Fibroblast of lung (primary cell): ENCODE data around the gene ITSN1. TPM values are rescaled to one million over a fixed set of nuclear protein-coding genes. Genes with fewer than 3 reads are reported as not detected.

Experiments
- DNase-seq, 2 donors: peaks; one replicate each; pipeline versions ENCODE4 v3.0.0 to v3.0.0-alpha.2; 2010; ENCODE audit warnings: low read depth in 2 of 2
- H2AFZ ChIP-seq: 2 replicates; pipeline ENCODE4 v1.5.1; 2012; ENCODE audit warnings: low read length, control low read depth, inconsistent platforms
- H3K27ac ChIP-seq: 2 replicates; pipeline ENCODE4 v1.5.1; 2011; ENCODE audit warnings: low read length, control low read depth; ENCODE audit not compliant: insufficient read depth
- H3K27me3 ChIP-seq: 2 replicates; pipeline ENCODE4 v1.5.1; 2011; ENCODE audit warnings: mild to moderate bottlenecking, low read length; ENCODE audit not compliant: control insufficient read depth, insufficient read depth
- H3K36me3 ChIP-seq: 2 replicates; pipeline ENCODE4 v1.5.1; 2011; ENCODE audit warnings: low read length; ENCODE audit not compliant: control insufficient read depth, insufficient read depth
- H3K4me1 ChIP-seq: 2 replicates; pipeline ENCODE4 v1.5.1; 2011; ENCODE audit warnings: low read length; ENCODE audit not compliant: control insufficient read depth, insufficient read depth; ENCODE audit errors: extremely low read depth
- H3K4me2 ChIP-seq: 2 replicates; pipeline ENCODE4 v1.5.1; 2011; ENCODE audit warnings: low read length, control low read depth; ENCODE audit not compliant: insufficient read depth; ENCODE audit errors: extremely low read depth
- H3K4me3 ChIP-seq, 4 experiments: fragments of 200-600 bp in 1 of 4; sonication (generic) in 1 of 4; replicated peaks in 1 of 4; 2 replicates each; pipeline ENCODE4 v1.5.1; 2011 to 2016; ENCODE audit warnings: low read length in 4 of 4, low read depth in 3 of 4, mild to moderate bottlenecking in 3 of 4, control low read depth in 2 of 4, inconsistent platforms in 1 of 4, mixed read lengths in 1 of 4; ENCODE audit not compliant: insufficient read depth in 1 of 4; ENCODE audit errors: control extremely low read depth in 1 of 4
- H3K79me2 ChIP-seq: 2 replicates; pipeline ENCODE4 v1.5.1; 2012; ENCODE audit warnings: mild to moderate bottlenecking, low read length, inconsistent platforms; ENCODE audit not compliant: control insufficient read depth, insufficient read depth
- H3K9ac ChIP-seq: 2 replicates; pipeline ENCODE4 v1.5.1; 2011; ENCODE audit warnings: mild to moderate bottlenecking, low read length, control low read depth; ENCODE audit not compliant: insufficient read depth
- H3K9me3 ChIP-seq: 2 replicates; pipeline ENCODE4 v1.5.1; 2012; ENCODE audit warnings: low read depth, low read length; ENCODE audit not compliant: control insufficient read depth, insufficient read depth
- H4K20me1 ChIP-seq: 2 replicates; pipeline ENCODE4 v1.5.1; 2011; ENCODE audit warnings: low read length; ENCODE audit not compliant: control insufficient read depth, insufficient read depth; ENCODE audit errors: extremely low read depth
- EZH2 ChIP-seq: IDR thresholded peaks from 2 replicates; pipeline ENCODE4 v1.5.1; 2012; ENCODE audit warnings: low read length, control low read depth, mild to moderate bottlenecking; ENCODE audit errors: missing control alignments
- polyA plus RNA-seq, 2 donors: library from polyadenylated mRNA; depleted of rRNA in 1 of 2; stranded (reverse) in 1 of 2; unstranded in 1 of 2; fragments of >200 nt; gene quantifications; 2 replicates each; pipeline ENCODE4 v1.2.1, GENCODE V29; 2011 to 2012; ENCODE audit warnings: missing spikeins in 1 of 2
- total RNA-seq: library from RNA; depleted of rRNA; stranded (reverse); fragments of >200 nt; gene quantifications from 2 replicates; pipeline ENCODE4 v1.2.1, GENCODE V29; 2014
- TF ChIP-seq, protein P1 (sequence below), 2 donors: IDR thresholded peaks in 1 of 2; conservative IDR thresholded peaks in 1 of 2; 1 replicate in 1 of 2; 2 replicates in 1 of 2; pipeline ENCODE4 v1.5.1; 2011 to 2012; ENCODE audit warnings: low read length in 2 of 2, control low read depth in 1 of 2, inconsistent platforms in 1 of 2, low read depth in 1 of 2, mild to moderate bottlenecking in 1 of 2

The ITSN1 gene
- total and polyA plus RNA-seq, 2 donors (not counting 1 experiment from before 2014, with no cell fraction given), result 34.7 to 63.1 TPM

DNA sequence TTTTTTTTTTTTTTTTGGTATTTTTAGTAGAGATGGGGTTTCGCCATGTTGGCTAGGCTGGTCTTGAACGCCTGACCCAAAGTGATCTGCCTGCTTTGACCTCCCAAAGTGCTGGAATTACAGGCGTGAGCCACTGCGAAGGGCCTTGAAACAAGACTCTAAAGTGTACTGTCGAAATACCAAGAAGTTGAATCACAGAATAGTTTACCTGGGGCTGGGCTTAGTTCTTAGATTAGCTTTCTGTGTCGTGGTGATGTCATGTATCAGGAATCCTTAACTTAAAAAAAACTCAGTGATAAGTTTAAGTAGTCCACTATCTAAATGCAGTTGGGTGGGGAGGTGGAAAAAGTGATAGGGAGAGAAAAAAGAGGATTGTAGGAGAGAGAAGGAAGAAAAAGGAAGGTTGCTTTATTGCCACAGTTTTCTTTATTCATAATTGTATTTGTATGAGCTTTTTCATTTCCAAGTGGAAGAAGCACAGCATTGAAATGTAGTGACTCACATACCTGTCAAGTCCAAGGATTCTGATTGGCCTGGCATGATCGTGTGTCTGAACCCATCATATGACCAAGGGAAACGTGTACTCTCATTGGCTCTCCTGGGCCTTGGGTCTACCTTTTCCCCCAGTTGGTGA lies 13.4 kb downstream of the ITSN1 start:
- Histone ChIP-seq H3K79me2 (peaks cover 59% of the 10 kb centered on the region), H3K27me3 (no peaks in the 10 kb centered on the region), H3K9me3 (no peaks in the 10 kb centered on the region), H3K36me3 (no peaks in the 10 kb centered on the region), H3K27ac (peak overlapping the region; percentile 38), H4K20me1 (no peaks in the 10 kb centered on the region), H3K9ac (no peak overlapping the region), H3K4me1 (peaks cover 13% of the 10 kb centered on the region), H2AFZ (no peak overlapping the region), H3K4me2 (peak overlapping the region; percentile 17), H3K4me3 (no peak overlapping the region)
- DNase-seq, result peak; percentile 72 to 98
- TF ChIP-seq EZH2, result no peak
- TF ChIP-seq, protein P1, sequence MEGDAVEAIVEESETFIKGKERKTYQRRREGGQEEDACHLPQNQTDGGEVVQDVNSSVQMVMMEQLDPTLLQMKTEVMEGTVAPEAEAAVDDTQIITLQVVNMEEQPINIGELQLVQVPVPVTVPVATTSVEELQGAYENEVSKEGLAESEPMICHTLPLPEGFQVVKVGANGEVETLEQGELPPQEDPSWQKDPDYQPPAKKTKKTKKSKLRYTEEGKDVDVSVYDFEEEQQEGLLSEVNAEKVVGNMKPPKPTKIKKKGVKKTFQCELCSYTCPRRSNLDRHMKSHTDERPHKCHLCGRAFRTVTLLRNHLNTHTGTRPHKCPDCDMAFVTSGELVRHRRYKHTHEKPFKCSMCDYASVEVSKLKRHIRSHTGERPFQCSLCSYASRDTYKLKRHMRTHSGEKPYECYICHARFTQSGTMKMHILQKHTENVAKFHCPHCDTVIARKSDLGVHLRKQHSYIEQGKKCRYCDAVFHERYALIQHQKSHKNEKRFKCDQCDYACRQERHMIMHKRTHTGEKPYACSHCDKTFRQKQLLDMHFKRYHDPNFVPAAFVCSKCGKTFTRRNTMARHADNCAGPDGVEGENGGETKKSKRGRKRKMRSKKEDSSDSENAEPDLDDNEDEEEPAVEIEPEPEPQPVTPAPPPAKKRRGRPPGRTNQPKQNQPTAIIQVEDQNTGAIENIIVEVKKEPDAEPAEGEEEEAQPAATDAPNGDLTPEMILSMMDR (conservative IDR thresholded peaks at IDR 0.05 in 1 of 2, IDR thresholded peaks at IDR 0.05 in 1 of 2; ENCODE audit: low read depth in 1 of 2, low read length in 2 of 2), result no peak

DNA sequence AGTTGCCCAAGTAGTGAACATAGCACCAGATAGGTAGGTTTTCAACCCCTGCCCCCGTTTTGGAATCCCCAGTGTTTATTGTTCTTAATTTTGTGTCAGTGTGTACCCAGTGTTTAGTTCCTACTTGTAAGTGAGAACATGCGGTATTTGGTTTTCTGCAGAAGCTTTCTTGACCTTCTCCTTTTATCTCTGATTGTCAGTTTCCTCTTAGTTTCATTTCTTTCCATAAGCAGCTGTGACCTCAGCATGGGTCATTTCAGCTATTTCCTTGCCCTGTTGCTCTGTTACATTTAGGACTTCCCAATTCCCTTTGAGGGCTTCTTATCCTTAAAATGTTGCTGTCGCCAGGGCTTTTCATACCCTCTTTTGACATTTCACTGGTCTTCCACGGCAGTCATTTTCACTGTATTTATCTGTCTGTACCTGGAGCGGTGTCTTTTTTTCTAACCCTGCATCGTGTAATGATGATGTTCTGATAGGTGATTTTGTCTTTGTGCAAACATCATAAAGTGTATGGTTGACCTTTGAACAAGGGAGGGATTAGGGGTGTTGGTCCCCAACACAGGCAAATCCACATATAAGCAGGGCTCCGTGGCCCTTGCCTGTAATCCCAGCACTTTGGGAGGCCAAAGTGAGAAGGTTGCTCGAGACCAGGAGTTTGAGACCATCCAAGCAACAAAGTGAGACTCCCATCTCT lies 15.0 kb downstream of the ITSN1 start:
- no peak overlapping the region for H3K27ac ChIP-seq
- H3K9me3 ChIP-seq, result no peaks in the 10 kb centered on the region
- H3K4me1 ChIP-seq, result peaks cover 13% of the 10 kb centered on the region
- no peaks in the 10 kb centered on the region for H3K36me3 ChIP-seq
- no peak overlapping the region for H3K4me3 ChIP-seq
- no peak overlapping the region for H3K9ac ChIP-seq
- peak overlapping the region; percentile 68 for H3K4me2 ChIP-seq
- no peak overlapping the region for H2AFZ ChIP-seq
- peak in 1 of 2 donors; percentile 25 for DNase-seq
- no peaks in the 10 kb centered on the region for H3K27me3 ChIP-seq
- no peak for TF ChIP-seq EZH2
- TF ChIP-seq, protein P1 (conservative IDR thresholded peaks at IDR 0.05 in 1 of 2, IDR thresholded peaks at IDR 0.05 in 1 of 2; ENCODE audit: low read depth in 1 of 2, low read length in 2 of 2), result no peak
- no peaks in the 10 kb centered on the region for H4K20me1 ChIP-seq
- peaks cover 54% of the 10 kb centered on the region for H3K79me2 ChIP-seq

DNA sequence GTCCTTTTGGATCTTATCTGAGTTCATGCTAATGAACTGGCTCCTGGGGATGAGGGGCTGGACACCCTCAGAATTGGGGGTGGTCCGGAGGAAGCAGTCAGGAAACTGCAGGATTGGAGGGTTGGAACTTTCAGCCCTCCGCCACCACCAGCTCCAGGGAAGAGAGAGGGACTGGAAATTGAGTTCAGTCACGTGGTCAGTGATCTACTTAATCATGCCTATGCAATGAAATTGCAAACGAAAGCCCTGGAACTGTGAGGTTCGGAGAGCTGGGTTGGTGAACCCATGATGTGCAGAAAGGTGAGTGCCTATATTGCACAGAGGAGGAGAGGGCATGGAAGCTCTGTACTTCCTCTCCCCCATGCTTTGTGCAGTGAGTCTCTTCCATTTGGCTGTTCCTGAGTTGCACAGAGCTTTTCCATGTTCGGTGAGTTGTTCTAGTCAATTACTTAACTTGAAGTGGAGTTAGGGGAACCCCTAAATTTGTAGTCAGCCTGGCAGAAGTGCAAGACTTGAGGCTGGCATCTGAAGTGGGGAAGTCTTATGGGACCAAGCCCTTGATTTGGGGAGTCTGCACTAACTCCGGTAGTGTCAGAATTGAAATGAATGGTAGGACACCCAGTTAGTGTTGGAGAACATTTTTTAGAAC lies 16.7 kb downstream of the ITSN1 start:
- Histone ChIP-seq H3K79me2 (peaks cover 45% of the 10 kb centered on the region), H3K4me2 (no peak overlapping the region), H3K27me3 (no peaks in the 10 kb centered on the region), H3K4me3 (no peak overlapping the region), H3K27ac (no peak overlapping the region), H2AFZ (no peak overlapping the region), H3K4me1 (peaks cover 13% of the 10 kb centered on the region), H3K36me3 (no peaks in the 10 kb centered on the region), H3K9ac (no peak overlapping the region), H3K9me3 (no peaks in the 10 kb centered on the region), H4K20me1 (no peaks in the 10 kb centered on the region)
- no peak for TF ChIP-seq EZH2
- TF ChIP-seq, protein P1 (conservative IDR thresholded peaks at IDR 0.05 in 1 of 2, IDR thresholded peaks at IDR 0.05 in 1 of 2; ENCODE audit: low read depth in 1 of 2, low read length in 2 of 2), result no peak
- DNase-seq, result no peak
